ENCODE data around the gene PQBP1. TPM values are rescaled to one million over a fixed set of nuclear protein-coding genes. Genes with fewer than 3 reads are reported as not detected.

The PQBP1 gene
- total RNA-seq, 1 donor from 2014 or later: 101 TPM

- Mint-ChIP-seq H3K4me3 (ENCODE audit: unreplicated experiment) (no peak overlapping the region), H3K9me3 (ENCODE audit: unreplicated experiment) (no peaks in the 10 kb centered on the region), H3K36me3 (ENCODE audit: low read depth, unreplicated experiment) (peaks cover 4% of the 10 kb centered on the region), H3K27me3 (ENCODE audit: low read depth, unreplicated experiment) (no peaks in the 10 kb centered on the region), H3K4me1 (ENCODE audit: low read depth, unreplicated experiment) (no peaks in the 10 kb centered on the region), H3K27ac (ENCODE audit: unreplicated experiment) (no peak overlapping the region)
- Histone ChIP-seq H2AFZ (ENCODE audit: low read depth, low read length) (no peak overlapping the region), H3K79me2 (ENCODE audit: insufficient read depth, low read length) (peaks cover 72% of the 10 kb centered on the region), H3K9ac (ENCODE audit: low read length) (no peak overlapping the region), H3K36me3 (ENCODE audit: insufficient read depth, low read length) (peaks cover 6% of the 10 kb centered on the region), H3K9me3 (ENCODE audit: insufficient read depth, low read depth, low read length) (no peaks in the 10 kb centered on the region), H3K27ac (ENCODE audit: low read depth, low read length) (no peak overlapping the region), H3K4me2 (ENCODE audit: low read length) (no peak overlapping the region), H4K20me1 (ENCODE audit: insufficient read depth, low read length) (peaks cover 60% of the 10 kb centered on the region), H3K4me1 (ENCODE audit: insufficient read depth, low read length) (no peaks in the 10 kb centered on the region), H3K27me3 (ENCODE audit: insufficient read depth, low read length) (no peaks in the 10 kb centered on the region), H3K4me3 (ENCODE audit: insufficient read depth, low read depth, low read length) (no peak overlapping the region)
- TF ChIP-seq EZH2 (IDR thresholded peaks at IDR 0.05; ENCODE audit: insufficient read depth, low read length) (no peak), CTCF (IDR thresholded peaks at IDR 0.05; ENCODE audit: insufficient read depth, low read depth, low read length) (peak; percentile 58)
- DNase-seq (ENCODE audit: low read depth): no peak
- FAIRE-seq: peak; percentile 63
These were observed 48.0 kb downstream of the PQBP1 start for GRCh38 chrX:48945517-48946348.

- Histone ChIP-seq H3K4me2 (ENCODE audit: low read length) (no peak overlapping the region), H3K27ac (ENCODE audit: low read depth, low read length) (no peak overlapping the region), H3K27me3 (ENCODE audit: insufficient read depth, low read length) (no peaks in the 10 kb centered on the region), H3K4me1 (ENCODE audit: insufficient read depth, low read length) (no peaks in the 10 kb centered on the region), H2AFZ (ENCODE audit: low read depth, low read length) (no peak overlapping the region), H3K36me3 (ENCODE audit: insufficient read depth, low read length) (no peaks in the 10 kb centered on the region), H3K9me3 (ENCODE audit: insufficient read depth, low read depth, low read length) (no peaks in the 10 kb centered on the region), H3K9ac (ENCODE audit: low read length) (no peak overlapping the region), H3K4me3 (ENCODE audit: insufficient read depth, low read depth, low read length) (no peak overlapping the region), H3K79me2 (ENCODE audit: insufficient read depth, low read length) (peaks cover 71% of the 10 kb centered on the region), H4K20me1 (ENCODE audit: insufficient read depth, low read length) (peaks cover 54% of the 10 kb centered on the region)
- DNase-seq (ENCODE audit: low read depth) (no peak), FAIRE-seq (no peak)
- Mint-ChIP-seq H3K27ac (ENCODE audit: unreplicated experiment) (no peak overlapping the region), H3K9me3 (ENCODE audit: unreplicated experiment) (no peaks in the 10 kb centered on the region), H3K36me3 (ENCODE audit: low read depth, unreplicated experiment) (peaks cover 4% of the 10 kb centered on the region), H3K4me1 (ENCODE audit: low read depth, unreplicated experiment) (peaks cover 6% of the 10 kb centered on the region), H3K4me3 (ENCODE audit: unreplicated experiment) (no peak overlapping the region), H3K27me3 (ENCODE audit: low read depth, unreplicated experiment) (no peaks in the 10 kb centered on the region)
- TF ChIP-seq CTCF (IDR thresholded peaks at IDR 0.05; ENCODE audit: insufficient read depth, low read depth, low read length) (no peak), EZH2 (IDR thresholded peaks at IDR 0.05; ENCODE audit: insufficient read depth, low read length) (no peak)
These were observed 50.9 kb downstream of the PQBP1 start for GRCh38 chrX:48948589-48948988.

Other genes with a start within 250 kb of the PQBP1 start
- gene WAS, start 214.1 kb upstream of the PQBP1 start, total RNA-seq: 0.75 and 1.1 TPM in 2 replicates
- gene SUV39H1, start 201.2 kb upstream of the PQBP1 start, total RNA-seq: 3.5 and 4.9 TPM in 2 replicates
- not detected in 2 replicates for gene GLOD5, start 136.2 kb upstream of the PQBP1 start, total RNA-seq
- not detected in 2 replicates for gene GATA1, start 111.3 kb upstream of the PQBP1 start, total RNA-seq
- 59.2 and 60.6 TPM in 2 replicates for gene HDAC6, start 95.9 kb upstream of the PQBP1 start, total RNA-seq
- gene ERAS, start 71.4 kb upstream of the PQBP1 start, total RNA-seq: 0.24 TPM in 1 of 2 replicates, not detected in the other
- 62.0 and 65.0 TPM in 2 replicates for gene PCSK1N, start 62.3 kb upstream of the PQBP1 start, total RNA-seq
- gene TIMM17B, start 162 bp upstream of the PQBP1 start, total RNA-seq: 57.7 and 58.2 TPM in 2 replicates
- gene SLC35A2, start 13.7 kb downstream of the PQBP1 start, total RNA-seq: 54.3 and 60.8 TPM in 2 replicates
- 12.5 and 13.4 TPM in 2 replicates for gene PIM2, start 21.1 kb downstream of the PQBP1 start, total RNA-seq
- gene OTUD5, start 59.7 kb downstream of the PQBP1 start, total RNA-seq: 56.1 and 62.5 TPM in 2 replicates
- 5.2 and 5.6 TPM in 2 replicates for gene KCND1, start 73.9 kb downstream of the PQBP1 start, total RNA-seq
- 41.7 and 43.4 TPM in 2 replicates for gene GRIPAP1, start 104.3 kb downstream of the PQBP1 start, total RNA-seq
- gene TFE3, start 145.4 kb downstream of the PQBP1 start, total RNA-seq: 46.5 and 53.4 TPM in 2 replicates
- gene CCDC120, start 161.1 kb downstream of the PQBP1 start, total RNA-seq: 6.3 and 8.2 TPM in 2 replicates
- 44.4 and 52.8 TPM in 2 replicates for gene PRAF2, start 176.1 kb downstream of the PQBP1 start, total RNA-seq
- 54.9 TPM in 2 replicates for gene WDR45, start 182.0 kb downstream of the PQBP1 start, total RNA-seq
- 15.6 and 16.9 TPM in 2 replicates for gene GPKOW, start 225.8 kb downstream of the PQBP1 start, total RNA-seq

Data from astrocyte (in vitro differentiated cells and primary cell).